ENCODE data around the gene ZNF19. TPM values are rescaled to one million over a fixed set of nuclear protein-coding genes. Genes with fewer than 3 reads are reported as not detected.

ZNF19 gene
- total RNA-seq, 1 experiment from 2014 or later: 5.4 TPM

GRCh38 chr16:71498031-71498430 is 8.9 kb upstream of the ZNF19 start:
- Histone ChIP-seq H3K9me3 (ENCODE audit: control insufficient read depth in 1 of 2, insufficient read depth in 1 of 2, low read depth in 1 of 2, low read length in 2 of 2) (no peaks in the 10 kb centered on the region), H3K4me1 (ENCODE audit: control insufficient read depth in 1 of 2, insufficient read depth in 2 of 2, low read length in 2 of 2) (no peaks in the 10 kb centered on the region), H3K27ac (ENCODE audit: low read depth, low read length) (no peak overlapping the region), H3K79me2 (ENCODE audit: insufficient read depth, low read length) (no peaks in the 10 kb centered on the region), H3K4me3 (replicated peaks in 1 of 2; ENCODE audit: low read depth in 1 of 2, low read length in 2 of 2) (no peak overlapping the region), H3K9me2 (ENCODE audit: insufficient read depth) (no peaks in the 10 kb centered on the region), H3K36me3 (ENCODE audit: control insufficient read depth in 1 of 2, insufficient read depth in 2 of 2, low read length in 2 of 2) (no peaks in the 10 kb centered on the region), H2AFZ (ENCODE audit: low read depth, low read length, poor library complexity, severe bottlenecking) (no peak overlapping the region), H4K20me1 (ENCODE audit: insufficient read depth) (0 out of 2 replicates have a peak, but pooled peaks cover 3% of the 10 kb centered on the region), H3K27me3 (ENCODE audit: insufficient read depth, low read length) (no peaks in the 10 kb centered on the region), H3K9ac (ENCODE audit: low read length) (no peak overlapping the region), H3K4me2 (ENCODE audit: low read length) (no peak overlapping the region)
- ChIA-PET POLR2A (no interaction called here), RAD21 (ENCODE audit: low non-redundant PET in 1 of 2, low total read pairs in 2 of 2, uncharacterized antibody in 2 of 2, unreplicated experiment in 2 of 2) (interaction anchor here in 1 of 2 experiments (0.7 kb wide), 1 partner anchor 30 kb away, joined by 3 read pairs; no protein-coding TSS in a partner anchor), CTCF (interaction anchor here (1.5 to 5.7 kb wide), 5 partner anchors 36 to 186 kb away, joined by 3 to 74 read pairs (median 7); partner anchors contain the start of gene ZNF23)
- intact Hi-C loops (cut with micrococcal nuclease): loop anchor here (5.0 kb wide), 1 partner anchor 141 kb away; the partner anchor contains the start of gene CALB2
- TF ChIP-seq TCF7L2 (IDR thresholded peaks at IDR 0.05; ENCODE audit: borderline replicate concordance, extremely low read depth, insufficient read depth, insufficient read length): no peak
- no peak for TF ChIP-seq EGR1 (IDR thresholded peaks at IDR 0.05; ENCODE audit: low read depth)
- no peak for TF ChIP-seq POLR2A (IDR thresholded peaks at IDR 0.05; ENCODE audit: borderline replicate concordance, extremely low read depth, insufficient read depth, insufficient read length)
- TF ChIP-seq POLR2AphosphoS5 (IDR thresholded peaks at IDR 0.05; ENCODE audit: low read depth, low read length): no peak
- no TSS peak for BruUV-seq (replicated peaks)
- no peak for DNase-seq (ENCODE audit: low read depth, low spot score)
- ATAC-seq: no peak

GRCh38 chr16:71493213-71493612 is 4.1 kb upstream of the ZNF19 start:
- no TSS peak for BruUV-seq (replicated peaks)
- no peaks in the 10 kb centered on the region for H3K27me3 ChIP-seq (ENCODE audit: insufficient read depth, low read length)
- no peaks in the 10 kb centered on the region for H3K9me3 ChIP-seq (ENCODE audit: control insufficient read depth in 1 of 2, insufficient read depth in 1 of 2, low read depth in 1 of 2, low read length in 2 of 2)
- no peaks in the 10 kb centered on the region for H3K36me3 ChIP-seq (ENCODE audit: control insufficient read depth in 1 of 2, insufficient read depth in 2 of 2, low read length in 2 of 2)
- H2AFZ ChIP-seq (ENCODE audit: low read depth, low read length, poor library complexity, severe bottlenecking): no peak overlapping the region
- ChIA-PET RAD21 (ENCODE audit: low non-redundant PET in 1 of 2, low total read pairs in 2 of 2, uncharacterized antibody in 2 of 2, unreplicated experiment in 2 of 2) (no interaction called here), CTCF (interaction anchor here (1.6 kb wide), 1 partner anchor 80 kb away, joined by 6 read pairs; no protein-coding TSS in a partner anchor), POLR2A (interaction anchor here (1.2 kb wide), 1 partner anchor 9 kb away, joined by 3 read pairs; no protein-coding TSS in a partner anchor)
- DNase-seq (ENCODE audit: low read depth, low spot score): no peak
- no peak overlapping the region for H3K9ac ChIP-seq (ENCODE audit: low read length)
- H3K4me3 ChIP-seq (replicated peaks in 1 of 2; ENCODE audit: low read depth in 1 of 2, low read length in 2 of 2): no peak overlapping the region
- no peaks in the 10 kb centered on the region for H3K79me2 ChIP-seq (ENCODE audit: insufficient read depth, low read length)
- 0 out of 2 replicates have a peak, but pooled peaks cover 3% of the 10 kb centered on the region for H4K20me1 ChIP-seq (ENCODE audit: insufficient read depth)
- H3K27ac ChIP-seq (ENCODE audit: low read depth, low read length): no peak overlapping the region
- TF ChIP-seq CTCF (IDR thresholded peaks at IDR 0.05 in 2 of 3, conservative IDR thresholded peaks at IDR 0.05 in 1 of 3; ENCODE audit: borderline replicate concordance in 1 of 3, insufficient read depth in 1 of 3, low read depth in 2 of 3, low read length in 2 of 3): no peak
- TF ChIP-seq ATF3 (IDR thresholded peaks at IDR 0.05): no peak
- TF ChIP-seq CBX3 (IDR thresholded peaks at IDR 0.05; ENCODE audit: low read depth): no peak
- no peak for TF ChIP-seq FOSL1 (IDR thresholded peaks at IDR 0.05; ENCODE audit: low read depth)
- TF ChIP-seq SP1 (IDR thresholded peaks at IDR 0.05; ENCODE audit: low read depth): no peak
- no peak for TF ChIP-seq TCF7L2 (IDR thresholded peaks at IDR 0.05; ENCODE audit: borderline replicate concordance, extremely low read depth, insufficient read depth, insufficient read length)
- TF ChIP-seq SRF (IDR thresholded peaks at IDR 0.05; ENCODE audit: low read depth): no peak
- TF ChIP-seq SIN3A (IDR thresholded peaks at IDR 0.05; ENCODE audit: low read depth): no peak
- TF ChIP-seq CEBPB (IDR thresholded peaks at IDR 0.05; ENCODE audit: low read depth): no peak
- TF ChIP-seq JUND (IDR thresholded peaks at IDR 0.05): no peak
- no peak for TF ChIP-seq REST (IDR thresholded peaks at IDR 0.05; ENCODE audit: low read depth)
- TF ChIP-seq ELF1 (IDR thresholded peaks at IDR 0.05; ENCODE audit: borderline replicate concordance, low read depth): no peak
- no peaks in the 10 kb centered on the region for H3K9me2 ChIP-seq (ENCODE audit: insufficient read depth)
- intact Hi-C loops (cut with micrococcal nuclease): loop anchor here (5.0 kb wide), 1 partner anchor 41 kb away; no protein-coding TSS in a partner anchor
- no peak for ATAC-seq
- no peaks in the 10 kb centered on the region for H3K4me1 ChIP-seq (ENCODE audit: control insufficient read depth in 1 of 2, insufficient read depth in 2 of 2, low read length in 2 of 2)
- no peak overlapping the region for H3K4me2 ChIP-seq (ENCODE audit: low read length)
